Measurements from ENCODE around the gene RPH3AL.

The RPH3AL gene

GRCh38 chr17:193841-194806, 158.5 kb downstream of the RPH3AL start:
- DNase-seq, result no peak

- DNase-seq, result no peak
Measured at GRCh38 chr17:193426-193810, 159.2 kb downstream of the RPH3AL start.

GRCh38 chr17:192666-193425, 159.8 kb downstream of the RPH3AL start:
- DNase-seq, result no peak

- no peak for DNase-seq
Measured at GRCh38 chr17:189444-189843, 163.2 kb downstream of the RPH3AL start.

DNA sequence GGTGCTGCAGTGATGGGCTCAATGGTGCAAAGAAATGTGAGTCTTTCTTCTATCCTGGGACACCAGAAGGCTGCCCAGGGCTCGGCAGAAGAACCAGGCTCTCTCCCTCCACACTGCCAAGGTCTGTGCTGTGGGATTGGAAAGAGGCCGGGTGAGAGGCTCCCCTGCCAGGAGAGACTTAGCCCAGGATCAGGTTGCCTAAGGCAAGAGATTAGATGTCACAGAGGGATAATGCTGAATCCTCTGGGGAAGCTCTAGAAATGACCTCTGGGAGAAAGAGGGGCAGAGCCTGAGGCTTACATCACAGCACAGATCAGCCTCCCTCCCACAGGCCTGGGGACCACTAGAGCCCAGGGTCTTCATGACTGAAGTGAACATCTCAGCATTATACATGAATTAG, 165.5 kb downstream of the RPH3AL start:
- no peak for DNase-seq

GRCh38 chr17:185445-186138, 167.0 kb downstream of the RPH3AL start:
- no peak for DNase-seq

GRCh38 chr17:183021-183420, 169.6 kb downstream of the RPH3AL start:
- no peak for DNase-seq

GRCh38 chr17:182050-182751, 170.4 kb downstream of the RPH3AL start:
- no peak for DNase-seq

- DNase-seq, result no peak
Measured at GRCh38 chr17:181245-182049, 171.2 kb downstream of the RPH3AL start, which contains the start of gene DOC2B. Gene DOC2B (minus strand): TSS chr17:181650. CDS start chr17:181479, 171 bp downstream.

GRCh38 chr17:180381-181244, 172.0 kb downstream of the RPH3AL start:
- DNase-seq, result no peak

- DNase-seq, result no peak
Measured at GRCh38 chr17:179781-180380, 172.7 kb downstream of the RPH3AL start.

DNA sequence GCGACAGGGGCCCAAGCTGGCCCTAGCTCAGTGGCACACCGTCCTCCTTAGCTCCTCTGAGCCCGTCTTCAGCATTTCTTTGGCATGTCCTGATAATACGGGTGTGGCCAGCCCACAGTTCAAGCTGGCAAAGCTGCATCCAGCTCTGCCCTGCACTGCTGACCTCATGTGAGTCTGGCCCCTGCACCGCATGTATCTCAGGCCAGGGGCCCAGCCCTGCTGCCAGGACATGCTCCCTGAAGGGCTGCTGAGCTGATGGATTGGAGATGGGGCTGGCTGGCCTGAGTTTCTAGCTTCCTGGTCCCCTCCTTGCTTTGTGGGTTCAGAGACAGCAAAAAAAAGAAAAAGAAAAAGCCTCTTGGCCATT, 173.6 kb downstream of the RPH3AL start:
- DNase-seq, result no peak

GRCh38 chr17:178292-179065, 174.1 kb downstream of the RPH3AL start:
- DNase-seq, result no peak

- no peak for DNase-seq
Measured at GRCh38 chr17:177762-178161, 174.8 kb downstream of the RPH3AL start.

DNA sequence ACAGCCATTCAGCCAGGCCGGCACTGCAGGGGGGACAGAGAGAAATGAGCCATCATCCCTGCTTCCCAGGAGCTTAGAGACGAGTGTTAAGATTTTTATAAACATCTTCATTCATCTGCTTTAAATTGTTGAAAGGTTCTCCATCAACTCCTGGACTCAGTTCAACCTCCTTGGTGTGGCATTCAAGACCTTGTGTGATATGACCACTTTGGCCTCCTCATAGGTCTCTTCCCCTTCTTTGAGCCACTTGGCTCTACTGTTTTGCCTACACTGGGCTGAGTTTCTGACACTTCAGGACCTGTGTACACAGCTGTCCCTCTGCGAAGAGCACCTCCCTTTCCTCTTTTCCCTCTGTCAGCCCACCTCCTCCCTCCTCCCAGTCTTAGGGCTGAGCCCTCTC, 175.5 kb downstream of the RPH3AL start:
- DNase-seq, result no peak

DNA sequence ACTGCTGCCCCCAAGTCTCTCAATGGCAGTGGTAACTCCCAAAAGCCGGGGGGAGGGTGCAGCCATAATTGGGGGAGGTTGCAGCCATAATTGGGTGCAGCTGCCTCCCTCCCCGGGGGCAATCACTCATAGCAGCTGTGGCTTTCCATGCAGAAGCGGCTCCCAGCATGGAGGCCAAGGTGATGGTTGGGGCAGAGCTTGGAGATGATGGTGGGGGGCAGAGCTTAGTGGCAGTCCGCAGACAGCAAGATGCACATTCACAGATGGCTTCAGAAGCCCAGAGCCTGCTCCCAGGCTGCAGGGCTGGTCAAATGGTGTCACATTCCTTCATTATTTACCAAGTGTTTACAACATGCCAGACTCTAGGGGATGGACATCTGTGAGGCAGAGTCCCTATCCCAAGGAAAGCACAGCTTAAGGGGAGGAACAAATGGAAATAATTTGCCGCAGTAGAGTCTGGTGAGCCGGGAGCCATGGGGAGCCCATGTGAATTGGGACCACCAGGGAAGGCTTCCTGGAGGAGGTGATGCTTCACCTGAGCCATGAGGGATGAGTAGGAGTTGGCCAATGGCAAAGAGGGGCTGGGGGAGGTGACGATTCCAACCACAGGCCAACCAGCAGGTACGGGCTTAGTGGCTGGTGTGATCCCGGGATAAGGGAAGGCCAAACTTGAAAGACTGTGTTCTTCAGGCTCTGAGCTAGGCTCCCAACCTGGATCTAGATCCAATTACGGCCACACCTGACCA, 179.3 kb downstream of the RPH3AL start:
- DNase-seq, result no peak

- DNase-seq, result no peak
Measured at GRCh38 chr17:172401-172800, 180.2 kb downstream of the RPH3AL start.

- no peak for DNase-seq
Measured at GRCh38 chr17:171871-172270, 180.7 kb downstream of the RPH3AL start.
